Stomach smooth muscle (tissue), 2 donors: ENCODE measurements around the gene DNAJB2.

Source experiments
- H3K27ac ChIP-seq: one replicate; pipeline ENCODE4 v1.7.0; 2013; ENCODE audit warnings: mild to moderate bottlenecking, low read length, inconsistent platforms
- H3K27me3 ChIP-seq, 2 donors: one replicate each; pipeline ENCODE4 v1.7.0; 2013; ENCODE audit warnings: low read length in 2 of 2; ENCODE audit not compliant: insufficient read depth in 2 of 2, control insufficient read depth in 1 of 2
- H3K36me3 ChIP-seq, 2 donors: one replicate each; pipeline ENCODE4 v1.7.0; 2013; ENCODE audit warnings: low read length in 2 of 2; ENCODE audit not compliant: control insufficient read depth in 2 of 2, insufficient read depth in 2 of 2
- H3K4me1 ChIP-seq: one replicate; pipeline ENCODE4 v1.7.0; 2013; ENCODE audit warnings: low read length; ENCODE audit not compliant: control insufficient read depth, insufficient read depth
- H3K4me3 ChIP-seq, 2 donors: one replicate each; pipeline ENCODE4 v1.7.0; 2013; ENCODE audit warnings: low read length in 2 of 2
- H3K9ac ChIP-seq, 2 donors: one replicate each; pipeline ENCODE4 v1.7.0; 2013; ENCODE audit warnings: low read length in 2 of 2, mild to moderate bottlenecking in 1 of 2
- H3K9me3 ChIP-seq, 2 donors: one replicate each; pipeline ENCODE4 v1.7.0; 2013; ENCODE audit warnings: low read length in 2 of 2; ENCODE audit not compliant: control insufficient read depth in 2 of 2
- donor health status: healthy.
- donor health status: Pancreatic carcinoma.

DNAJB2 gene

GRCh38 chr2:219279151-219279915, at the start of gene DNAJB2:
Gene DNAJB2 (plus strand): TSS chr2:219279366. CDS start chr2:219279834, 468 bp downstream.
- peak within 1 kb of the TSS; percentile 90 to 93 for H3K4me3 ChIP-seq
- H3K9ac ChIP-seq, result peak within 1 kb of the TSS; percentile 90 to 94
- peaks cover 36 to 38% of the 10 kb centered on the region in 2 donors for H3K36me3 ChIP-seq
- no peaks in the 10 kb centered on the region for H3K9me3 ChIP-seq
- H3K27ac ChIP-seq, result peak within 1 kb of the TSS; percentile 95
- H3K4me1 ChIP-seq, result peaks cover 49% of the 10 kb centered on the region
- no peaks in the 10 kb centered on the region for H3K27me3 ChIP-seq

- H3K27ac ChIP-seq, result peak overlapping the region; percentile 94
- no peaks in the 10 kb centered on the region for H3K9me3 ChIP-seq
- H3K4me1 ChIP-seq, result peaks cover 27% of the 10 kb centered on the region
- H3K36me3 ChIP-seq, result peaks cover 35 to 37% of the 10 kb centered on the region in 2 donors
- H3K27me3 ChIP-seq, result no peaks in the 10 kb centered on the region
- peak overlapping the region; percentile 67 to 87 for H3K9ac ChIP-seq
- peak overlapping the region; percentile 81 to 92 for H3K4me3 ChIP-seq
Observed at GRCh38 chr2:219230059-219230540, 49.1 kb upstream of the DNAJB2 start.

DNA sequence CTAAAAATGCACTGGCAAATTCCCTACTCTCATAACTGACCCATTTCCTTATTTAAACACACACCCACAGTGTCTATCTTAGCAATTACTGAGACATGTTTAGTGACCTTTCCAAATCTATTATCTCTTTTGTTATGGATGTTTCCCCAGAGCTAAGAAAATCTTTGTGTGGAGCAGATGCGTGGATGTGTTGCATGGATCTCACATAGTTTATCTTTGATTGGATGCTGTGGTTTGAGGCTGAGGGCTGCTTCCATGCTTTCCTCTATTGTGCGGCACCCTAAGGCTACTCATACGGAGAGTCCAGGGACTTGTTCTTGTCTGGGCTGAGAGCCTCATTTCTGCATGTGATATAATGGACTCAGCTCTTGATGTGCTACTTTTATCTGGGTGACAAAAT, 44.8 kb upstream of the DNAJB2 start:
- H3K36me3 ChIP-seq, result peaks cover 54 to 64% of the 10 kb centered on the region in 2 donors

DNA sequence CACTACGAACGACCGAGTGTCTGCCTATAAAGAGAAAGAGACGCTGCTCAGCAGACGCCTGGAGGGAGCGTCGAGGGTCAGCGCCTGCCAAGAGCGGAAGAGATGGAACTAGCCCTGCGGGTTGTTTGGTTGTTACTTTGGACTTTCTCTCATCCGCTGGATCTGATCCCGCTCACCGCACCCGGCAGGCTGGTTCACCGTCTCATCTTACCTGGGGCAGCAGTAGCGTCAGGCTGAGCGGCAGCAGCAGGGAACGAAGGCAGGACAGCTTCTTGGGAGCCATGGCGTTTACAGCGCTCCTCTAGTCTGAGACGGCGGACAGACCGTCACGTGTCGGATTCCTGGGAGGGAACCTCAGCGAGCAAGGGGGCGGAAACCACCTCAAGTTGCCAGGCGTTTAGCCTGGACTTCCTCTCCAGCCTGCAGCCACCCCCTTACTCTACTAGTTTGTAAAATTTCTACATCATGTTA, 35.8 kb upstream of the DNAJB2 start:
- Histone ChIP-seq H3K36me3 (peaks cover 10 to 14% of the 10 kb centered on the region in 2 donors), H3K9ac (no peak overlapping the region), H3K4me1 (peaks cover 24% of the 10 kb centered on the region), H3K27ac (no peak overlapping the region), H3K27me3 (no peaks in the 10 kb centered on the region), H3K4me3 (peak overlapping the region; percentile 21 to 29), H3K9me3 (no peaks in the 10 kb centered on the region)

More for the DNA sequence above, 44.8 kb upstream of the DNAJB2 start:
- Histone ChIP-seq H3K4me3 (no peak overlapping the region), H3K9me3 (no peaks in the 10 kb centered on the region), H3K4me1 (peaks cover 12% of the 10 kb centered on the region), H3K27me3 (no peaks in the 10 kb centered on the region), H3K27ac (no peak overlapping the region), H3K9ac (no peak overlapping the region)

DNA sequence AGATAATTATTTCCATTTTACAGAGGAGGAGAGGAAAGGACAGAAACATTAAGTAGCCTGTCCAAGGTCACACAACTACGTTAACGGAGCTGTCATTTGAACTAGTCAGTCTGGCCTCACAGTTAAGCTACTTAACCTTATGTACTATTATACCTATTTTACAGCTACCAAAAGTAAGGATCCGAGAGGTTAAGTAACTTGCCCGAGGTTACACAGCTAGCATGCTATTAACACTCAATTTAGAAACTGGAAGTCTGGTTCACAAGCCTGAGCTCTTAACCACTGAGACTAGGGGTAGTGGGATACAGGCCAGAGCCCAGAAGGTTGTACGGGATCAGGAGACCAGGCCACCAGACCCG, 34.4 kb upstream of the DNAJB2 start:
- Histone ChIP-seq H3K27me3 (no peaks in the 10 kb centered on the region), H3K4me3 (peak overlapping the region; percentile 91 to 94), H3K9me3 (no peaks in the 10 kb centered on the region), H3K36me3 (peaks cover 10 to 14% of the 10 kb centered on the region in 2 donors), H3K27ac (peak overlapping the region; percentile 97), H3K9ac (peak overlapping the region; percentile 98), H3K4me1 (peaks cover 35% of the 10 kb centered on the region)

- Histone ChIP-seq H3K27me3 (no peaks in the 10 kb centered on the region), H3K4me1 (peaks cover 41% of the 10 kb centered on the region), H3K4me3 (peak within 1 kb of the TSS; percentile 91 to 94), H3K9ac (peak within 1 kb of the TSS; percentile 98), H3K27ac (peak within 1 kb of the TSS; percentile 97), H3K9me3 (no peaks in the 10 kb centered on the region), H3K36me3 (peaks cover 12 to 16% of the 10 kb centered on the region in 2 donors)
Observed at GRCh38 chr2:219245148-219245898, 33.8 kb upstream of the DNAJB2 start, which contains the start of the genes GLB1L and STK16. Gene GLB1L (minus strand): TSS chr2:219245444. CDS start chr2:219243573, 1,871 bp downstream. Gene STK16 (plus strand): TSS chr2:219245479. CDS start chr2:219246000, 521 bp downstream.

DNA sequence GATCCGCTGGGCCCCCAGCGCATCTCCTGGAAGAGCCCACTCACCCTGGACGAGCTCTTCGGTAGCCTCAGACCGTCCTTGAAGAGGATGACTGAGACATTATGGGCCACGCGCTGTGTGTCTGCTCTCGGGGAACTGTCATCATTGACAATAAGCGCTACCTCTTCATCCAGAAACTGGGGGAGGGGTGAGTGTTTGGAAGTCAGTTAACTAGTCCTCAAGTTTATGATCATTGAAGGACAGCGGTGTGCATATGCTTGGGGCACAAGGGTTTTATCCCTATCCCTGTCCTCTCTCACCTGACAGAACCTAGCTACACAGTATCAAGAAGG, 33.3 kb upstream of the DNAJB2 start:
- no peaks in the 10 kb centered on the region for H3K9me3 ChIP-seq
- peaks cover 12 to 16% of the 10 kb centered on the region in 2 donors for H3K36me3 ChIP-seq
- H3K27me3 ChIP-seq, result no peaks in the 10 kb centered on the region
- H3K4me3 ChIP-seq, result peak overlapping the region; percentile 91 to 94
- peak overlapping the region; percentile 97 for H3K27ac ChIP-seq
- peaks cover 46% of the 10 kb centered on the region for H3K4me1 ChIP-seq
- H3K9ac ChIP-seq, result peak overlapping the region; percentile 98

- H3K36me3 ChIP-seq, result peaks cover 15 to 21% of the 10 kb centered on the region in 2 donors
- H3K9ac ChIP-seq, result peak overlapping the region in 1 of 2 donors; percentile 98
- H3K4me3 ChIP-seq, result no peak overlapping the region
- no peak overlapping the region for H3K27ac ChIP-seq
- no peaks in the 10 kb centered on the region for H3K9me3 ChIP-seq
- peaks cover 50% of the 10 kb centered on the region for H3K4me1 ChIP-seq
- H3K27me3 ChIP-seq, result no peaks in the 10 kb centered on the region
Observed at GRCh38 chr2:219246559-219246958, 32.6 kb upstream of the DNAJB2 start.

DNA sequence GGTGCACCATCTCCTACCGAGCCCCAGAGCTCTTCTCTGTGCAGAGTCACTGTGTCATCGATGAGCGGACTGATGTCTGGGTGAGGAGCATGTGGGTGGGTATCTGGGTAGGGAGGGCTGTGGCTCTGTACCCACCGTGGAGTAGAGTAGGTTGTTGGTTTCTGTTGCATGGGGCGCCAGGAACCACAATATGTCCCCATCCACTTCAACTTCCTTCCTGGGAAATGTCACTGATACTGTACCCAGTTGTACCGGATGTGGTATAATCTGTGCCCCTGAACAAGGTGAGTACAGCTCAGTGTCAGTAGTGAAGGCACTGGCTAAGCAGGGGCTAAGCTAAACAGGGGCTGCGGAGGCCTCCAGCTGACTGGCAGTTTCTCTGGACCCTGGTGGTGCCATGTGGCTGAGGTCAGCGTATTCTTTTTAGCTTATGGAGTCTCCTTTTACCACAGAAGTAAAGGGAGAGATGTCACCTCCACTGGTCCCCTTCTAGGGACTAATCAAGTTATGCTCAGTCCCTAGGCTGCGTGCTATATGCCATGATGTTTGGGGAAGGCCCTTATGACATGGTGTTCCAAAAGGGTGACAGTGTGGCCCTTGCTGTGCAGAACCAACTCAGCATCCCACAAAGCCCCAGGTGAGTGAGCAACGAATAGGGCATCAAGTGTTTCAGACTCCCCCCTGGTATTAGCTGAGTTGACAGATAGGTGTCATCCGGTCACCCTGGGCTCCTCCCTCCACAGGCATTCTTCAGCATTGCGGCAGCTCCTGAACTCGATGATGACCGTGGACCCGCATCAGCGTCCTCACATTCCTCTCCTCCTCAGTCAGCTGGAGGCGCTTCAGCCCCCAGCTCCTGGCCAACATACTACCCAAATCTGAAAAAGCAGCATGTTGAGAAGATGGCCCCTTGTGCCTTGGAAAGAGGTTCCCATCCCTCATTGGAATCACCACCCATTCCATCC, 31.2 kb upstream of the DNAJB2 start:
- Histone ChIP-seq H3K9ac (no peak overlapping the region), H3K27me3 (no peaks in the 10 kb centered on the region), H3K36me3 (peaks cover 16 to 22% of the 10 kb centered on the region in 2 donors), H3K9me3 (no peaks in the 10 kb centered on the region), H3K4me1 (peaks cover 61% of the 10 kb centered on the region), H3K27ac (peak overlapping the region; percentile 41), H3K4me3 (no peak overlapping the region)

- H3K27me3 ChIP-seq, result no peaks in the 10 kb centered on the region
- H3K27ac ChIP-seq, result peak overlapping the region; percentile 90
- H3K4me3 ChIP-seq, result peak overlapping the region in 1 of 2 donors; percentile 54
- H3K36me3 ChIP-seq, result peaks cover 16 to 22% of the 10 kb centered on the region in 2 donors
- H3K9ac ChIP-seq, result peak overlapping the region; percentile 7 to 64
- H3K9me3 ChIP-seq, result no peaks in the 10 kb centered on the region
- peaks cover 67% of the 10 kb centered on the region for H3K4me1 ChIP-seq
Observed at GRCh38 chr2:219248845-219249202, 30.3 kb upstream of the DNAJB2 start.
